ENCODE data around the gene ZNF253.
A peak's percentile ranks its signal among the peaks of the same experiment; 100 is the strongest.
"Not testable (repeated sequence)": the region's sequence is repeated elsewhere in the genome, so short reads cannot be mapped to it uniquely, and the experiment has no call there.

The ZNF253 gene

GRCh38 chr19:19900729-19901444 is 35.2 kb downstream of the ZNF253 start, which contains the start of gene ZNF93:
ZNF93 (plus strand) TSS chr19:19900946; CDS start chr19:19901089, 143 bp downstream.
- DNase-seq, result peak; percentile 12

- not testable (repeated sequence) for DNase-seq
These were observed 41.9 kb downstream of the ZNF253 start for GRCh38 chr19:19907551-19907950.

- DNase-seq, result no peak
These were observed 44.0 kb downstream of the ZNF253 start for GRCh38 chr19:19909654-19910053.

GRCh38 chr19:19911150-19911549 is 45.5 kb downstream of the ZNF253 start:
- no peak for DNase-seq

- no peak for DNase-seq
These were observed 48.9 kb downstream of the ZNF253 start for GRCh38 chr19:19914596-19914995.

GRCh38 chr19:19930417-19930816 is 64.7 kb downstream of the ZNF253 start:
- DNase-seq, result not testable (repeated sequence)

- not testable (repeated sequence) for DNase-seq
These were observed 68.0 kb downstream of the ZNF253 start for GRCh38 chr19:19933432-19934314.

- no peak for DNase-seq
These were observed 71.7 kb downstream of the ZNF253 start for GRCh38 chr19:19937403-19937802.

- no peak for DNase-seq
These were observed 72.8 kb downstream of the ZNF253 start for GRCh38 chr19:19938449-19938848.

GRCh38 chr19:19943848-19944582 is 78.3 kb downstream of the ZNF253 start:
- DNase-seq, result no peak

Data from NCI-H446 treated with DMSO at 0.1 percent for 48 hours (cell line).